ENCODE results near the gene SLC22A23.

Gene SLC22A23

DNA sequence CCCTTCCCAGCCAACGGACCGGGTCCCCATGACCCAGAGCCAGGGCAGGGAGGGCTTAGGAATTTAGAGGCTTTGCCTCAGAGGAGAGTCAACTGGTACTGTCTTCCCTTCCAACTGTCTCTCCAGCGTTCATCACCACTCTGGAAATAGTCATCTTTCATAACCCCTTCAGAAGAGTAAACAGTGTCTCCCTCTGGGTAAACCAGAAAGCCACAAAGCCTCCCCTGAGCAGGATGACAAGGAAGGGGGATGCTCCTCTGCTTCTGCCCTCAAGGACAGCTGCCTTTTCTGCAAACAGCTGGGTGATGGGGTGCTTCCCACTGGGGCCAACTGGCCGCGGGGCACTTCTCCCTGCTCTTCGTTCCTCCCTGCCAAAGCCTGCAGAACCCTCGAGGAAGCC, 108.0 kb downstream of the SLC22A23 start:
- Histone ChIP-seq H3K27me3 (ENCODE audit: control insufficient read depth, insufficient read depth, low read length) (no peaks in the 10 kb centered on the region), H3K9ac (ENCODE audit: low read length) (no peak overlapping the region), H3K4me1 (ENCODE audit: control insufficient read depth, low read depth, low read length) (peaks cover 31% of the 10 kb centered on the region), H3K27ac (ENCODE audit: low read length) (no peak overlapping the region), H3K4me3 (ENCODE audit: low read length) (no peak overlapping the region), H3K36me3 (ENCODE audit: control insufficient read depth, low read depth, low read length) (no peaks in the 10 kb centered on the region), H3K9me3 (ENCODE audit: control insufficient read depth, low read depth, low read length) (no peaks in the 10 kb centered on the region)

DNA sequence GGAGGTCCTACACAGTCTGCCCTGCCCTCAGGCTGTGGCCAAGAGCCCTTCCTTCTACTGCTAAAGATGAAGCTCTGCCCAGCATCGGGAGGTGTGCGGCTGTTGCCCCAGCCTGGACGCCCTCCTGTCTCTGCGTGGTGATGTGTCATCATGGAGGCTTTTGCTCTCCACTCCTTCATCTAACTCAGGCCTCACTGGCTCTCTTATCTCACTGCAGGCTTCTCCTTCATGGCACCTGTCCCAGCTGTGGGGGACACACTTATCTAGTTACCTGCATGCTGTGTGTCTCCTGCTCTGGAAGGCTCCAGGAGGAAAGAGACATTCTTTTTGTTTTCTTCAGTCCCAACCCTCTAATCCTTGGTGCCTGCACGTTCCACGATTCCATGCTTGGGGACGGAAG, 109.0 kb downstream of the SLC22A23 start:
- no peaks in the 10 kb centered on the region for H3K9me3 ChIP-seq (ENCODE audit: control insufficient read depth, low read depth, low read length)
- H3K27me3 ChIP-seq (ENCODE audit: control insufficient read depth, insufficient read depth, low read length), result no peaks in the 10 kb centered on the region
- H3K36me3 ChIP-seq (ENCODE audit: control insufficient read depth, low read depth, low read length), result no peaks in the 10 kb centered on the region
- H3K9ac ChIP-seq (ENCODE audit: low read length), result no peak overlapping the region
- peaks cover 36% of the 10 kb centered on the region for H3K4me1 ChIP-seq (ENCODE audit: control insufficient read depth, low read depth, low read length)
- H3K4me3 ChIP-seq (ENCODE audit: low read length), result no peak overlapping the region
- H3K27ac ChIP-seq (ENCODE audit: low read length), result no peak overlapping the region

DNA sequence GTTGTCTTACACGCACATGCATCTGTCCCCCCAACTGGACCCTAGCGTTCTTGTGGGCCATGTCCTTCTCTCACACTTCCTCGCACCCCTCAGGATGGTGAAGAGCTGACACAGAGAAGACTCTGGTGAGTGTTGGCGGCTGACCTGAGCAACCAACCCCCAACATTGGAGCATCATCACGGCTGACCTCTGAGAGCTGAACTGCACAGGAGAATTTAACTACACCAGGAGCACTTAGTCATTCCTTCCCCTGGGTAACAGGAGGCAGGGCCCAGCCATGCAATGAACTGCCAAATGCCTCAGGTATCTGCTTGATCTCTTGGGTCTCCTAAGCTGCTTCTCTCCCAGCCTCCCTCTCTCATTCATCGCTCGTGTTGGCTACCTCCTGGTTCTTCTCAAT, 109.6 kb downstream of the SLC22A23 start:
- peaks cover 42% of the 10 kb centered on the region for H3K4me1 ChIP-seq (ENCODE audit: control insufficient read depth, low read depth, low read length)
- H3K4me3 ChIP-seq (ENCODE audit: low read length), result no peak overlapping the region
- H3K9me3 ChIP-seq (ENCODE audit: control insufficient read depth, low read depth, low read length), result no peaks in the 10 kb centered on the region
- no peak overlapping the region for H3K27ac ChIP-seq (ENCODE audit: low read length)
- no peak overlapping the region for H3K9ac ChIP-seq (ENCODE audit: low read length)
- H3K36me3 ChIP-seq (ENCODE audit: control insufficient read depth, low read depth, low read length), result no peaks in the 10 kb centered on the region
- H3K27me3 ChIP-seq (ENCODE audit: control insufficient read depth, insufficient read depth, low read length), result no peaks in the 10 kb centered on the region

DNA sequence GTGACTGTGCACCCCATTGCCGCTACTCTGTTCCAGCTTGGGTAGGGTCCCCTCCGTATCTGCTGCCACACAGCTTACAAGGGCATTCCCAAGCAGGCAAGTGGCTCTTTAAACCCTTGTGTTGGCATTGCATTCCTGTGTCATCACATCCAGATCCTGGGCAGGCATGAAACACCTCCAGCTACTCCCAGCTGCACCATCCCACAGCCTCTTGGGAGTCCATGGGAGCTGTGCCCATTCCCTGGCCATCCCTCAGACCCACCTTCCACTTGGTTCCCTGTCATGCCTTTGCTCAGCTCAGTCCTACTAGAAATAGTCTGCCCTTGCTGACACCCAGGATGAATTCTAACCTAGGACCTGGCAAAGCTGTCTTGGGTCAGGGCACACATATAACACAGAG, 110.4 kb downstream of the SLC22A23 start:
- Histone ChIP-seq H3K4me3 (ENCODE audit: low read length) (no peak overlapping the region), H3K9me3 (ENCODE audit: control insufficient read depth, low read depth, low read length) (no peaks in the 10 kb centered on the region), H3K36me3 (ENCODE audit: control insufficient read depth, low read depth, low read length) (no peaks in the 10 kb centered on the region), H3K4me1 (ENCODE audit: control insufficient read depth, low read depth, low read length) (peaks cover 44% of the 10 kb centered on the region), H3K9ac (ENCODE audit: low read length) (no peak overlapping the region), H3K27ac (ENCODE audit: low read length) (no peak overlapping the region), H3K27me3 (ENCODE audit: control insufficient read depth, insufficient read depth, low read length) (no peaks in the 10 kb centered on the region)

DNA sequence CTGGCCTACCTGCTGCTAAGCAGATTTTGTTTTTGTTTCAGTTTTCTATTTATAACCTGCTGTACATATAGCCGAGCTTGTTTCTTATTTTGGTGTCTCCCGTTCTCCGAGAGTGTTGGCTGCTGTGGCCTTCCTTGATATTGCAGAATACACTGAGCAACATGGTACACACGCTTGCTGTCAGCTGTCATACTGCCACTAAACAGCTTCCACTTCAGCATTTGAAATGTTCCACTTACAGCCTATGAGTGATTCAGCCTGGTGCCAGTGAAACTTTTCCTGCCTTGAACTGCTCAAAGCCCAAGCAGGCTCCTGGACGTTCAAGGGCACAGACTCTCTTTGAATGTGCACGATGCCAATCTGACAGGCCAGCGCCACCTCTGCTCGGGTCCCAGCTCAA, 111.0 kb downstream of the SLC22A23 start:
- H3K36me3 ChIP-seq (ENCODE audit: control insufficient read depth, low read depth, low read length), result no peaks in the 10 kb centered on the region
- peaks cover 44% of the 10 kb centered on the region for H3K4me1 ChIP-seq (ENCODE audit: control insufficient read depth, low read depth, low read length)
- H3K4me3 ChIP-seq (ENCODE audit: low read length), result no peak overlapping the region
- H3K27me3 ChIP-seq (ENCODE audit: control insufficient read depth, insufficient read depth, low read length), result no peaks in the 10 kb centered on the region
- H3K9me3 ChIP-seq (ENCODE audit: control insufficient read depth, low read depth, low read length), result no peaks in the 10 kb centered on the region
- H3K27ac ChIP-seq (ENCODE audit: low read length), result no peak overlapping the region
- no peak overlapping the region for H3K9ac ChIP-seq (ENCODE audit: low read length)

- Histone ChIP-seq H3K27me3 (ENCODE audit: control insufficient read depth, insufficient read depth, low read length) (no peaks in the 10 kb centered on the region), H3K9ac (ENCODE audit: low read length) (no peak overlapping the region), H3K36me3 (ENCODE audit: control insufficient read depth, low read depth, low read length) (no peaks in the 10 kb centered on the region), H3K4me3 (ENCODE audit: low read length) (no peak overlapping the region), H3K9me3 (ENCODE audit: control insufficient read depth, low read depth, low read length) (no peaks in the 10 kb centered on the region), H3K4me1 (ENCODE audit: control insufficient read depth, low read depth, low read length) (peaks cover 53% of the 10 kb centered on the region), H3K27ac (ENCODE audit: low read length) (no peak overlapping the region)
These were observed 113.6 kb downstream of the SLC22A23 start for GRCh38 chr6:3343089-3343883.

- H3K4me1 ChIP-seq (ENCODE audit: control insufficient read depth, low read depth, low read length), result peaks cover 66% of the 10 kb centered on the region
- peak overlapping the region; percentile 25 for H3K4me3 ChIP-seq (ENCODE audit: low read length)
- H3K9ac ChIP-seq (ENCODE audit: low read length), result no peak overlapping the region
- no peaks in the 10 kb centered on the region for H3K36me3 ChIP-seq (ENCODE audit: control insufficient read depth, low read depth, low read length)
- no peaks in the 10 kb centered on the region for H3K9me3 ChIP-seq (ENCODE audit: control insufficient read depth, low read depth, low read length)
- H3K27ac ChIP-seq (ENCODE audit: low read length), result peak overlapping the region; percentile 48
- H3K27me3 ChIP-seq (ENCODE audit: control insufficient read depth, insufficient read depth, low read length), result no peaks in the 10 kb centered on the region
These were observed 115.4 kb downstream of the SLC22A23 start for GRCh38 chr6:3341467-3341866.

- Histone ChIP-seq H3K4me3 (ENCODE audit: low read length) (peak overlapping the region; percentile 25), H3K36me3 (ENCODE audit: control insufficient read depth, low read depth, low read length) (no peaks in the 10 kb centered on the region), H3K27me3 (ENCODE audit: control insufficient read depth, insufficient read depth, low read length) (no peaks in the 10 kb centered on the region), H3K4me1 (ENCODE audit: control insufficient read depth, low read depth, low read length) (peaks cover 66% of the 10 kb centered on the region), H3K9me3 (ENCODE audit: control insufficient read depth, low read depth, low read length) (no peaks in the 10 kb centered on the region), H3K9ac (ENCODE audit: low read length) (no peak overlapping the region), H3K27ac (ENCODE audit: low read length) (peak overlapping the region; percentile 48)
These were observed 116.0 kb downstream of the SLC22A23 start for GRCh38 chr6:3340894-3341293.

GRCh38 chr6:3340358-3340802, 116.5 kb downstream of the SLC22A23 start:
- Histone ChIP-seq H3K27ac (ENCODE audit: low read length) (peak overlapping the region; percentile 48), H3K9me3 (ENCODE audit: control insufficient read depth, low read depth, low read length) (no peaks in the 10 kb centered on the region), H3K4me3 (ENCODE audit: low read length) (no peak overlapping the region), H3K9ac (ENCODE audit: low read length) (no peak overlapping the region), H3K4me1 (ENCODE audit: control insufficient read depth, low read depth, low read length) (peaks cover 66% of the 10 kb centered on the region), H3K36me3 (ENCODE audit: control insufficient read depth, low read depth, low read length) (no peaks in the 10 kb centered on the region), H3K27me3 (ENCODE audit: control insufficient read depth, insufficient read depth, low read length) (no peaks in the 10 kb centered on the region)

DNA sequence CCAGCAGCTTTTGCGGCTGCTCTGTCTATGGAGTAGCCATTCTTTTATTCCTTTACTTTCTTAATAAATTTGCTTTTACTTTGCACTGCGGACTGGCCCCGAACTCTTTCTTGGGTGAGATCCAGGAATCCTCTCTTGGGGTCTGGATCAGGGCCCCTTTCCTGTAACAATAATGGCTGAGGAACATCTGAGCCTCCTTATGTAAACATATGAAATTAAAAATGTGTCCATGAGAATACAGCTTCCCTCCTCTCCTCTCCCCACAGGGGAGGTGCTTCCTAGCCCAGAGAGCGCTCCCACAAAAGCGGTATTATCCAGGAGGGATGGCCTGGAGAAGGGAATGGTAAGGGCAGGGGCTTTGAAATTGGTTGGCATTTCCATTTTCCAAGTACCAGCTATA, 117.0 kb downstream of the SLC22A23 start:
- Histone ChIP-seq H3K27ac (ENCODE audit: low read length) (peak overlapping the region; percentile 70), H3K4me3 (ENCODE audit: low read length) (no peak overlapping the region), H3K27me3 (ENCODE audit: control insufficient read depth, insufficient read depth, low read length) (no peaks in the 10 kb centered on the region), H3K9ac (ENCODE audit: low read length) (no peak overlapping the region), H3K36me3 (ENCODE audit: control insufficient read depth, low read depth, low read length) (no peaks in the 10 kb centered on the region), H3K4me1 (ENCODE audit: control insufficient read depth, low read depth, low read length) (peaks cover 66% of the 10 kb centered on the region), H3K9me3 (ENCODE audit: control insufficient read depth, low read depth, low read length) (no peaks in the 10 kb centered on the region)

- peaks cover 66% of the 10 kb centered on the region for H3K4me1 ChIP-seq (ENCODE audit: control insufficient read depth, low read depth, low read length)
- no peaks in the 10 kb centered on the region for H3K9me3 ChIP-seq (ENCODE audit: control insufficient read depth, low read depth, low read length)
- peak overlapping the region; percentile 6 for H3K27ac ChIP-seq (ENCODE audit: low read length)
- peak overlapping the region; percentile 9 for H3K9ac ChIP-seq (ENCODE audit: low read length)
- H3K4me3 ChIP-seq (ENCODE audit: low read length), result no peak overlapping the region
- no peaks in the 10 kb centered on the region for H3K27me3 ChIP-seq (ENCODE audit: control insufficient read depth, insufficient read depth, low read length)
- H3K36me3 ChIP-seq (ENCODE audit: control insufficient read depth, low read depth, low read length), result no peaks in the 10 kb centered on the region
These were observed 119.1 kb downstream of the SLC22A23 start for GRCh38 chr6:3337521-3338350.

All from iPS-18a (cell line).